Loucy (cell line): Measurements from ENCODE around the gene BTBD18.

Experiments
- H2AFZ ChIP-seq: fragments of 200-600 bp; sonication (generic); 2 replicates; pipeline ENCODE4 v1.6.0; 2016; ENCODE audit warnings: antibody characterized with exemption, mild to moderate bottlenecking, low read length, moderate library complexity
- H3F3A ChIP-seq: fragments of 200-600 bp; 2 replicates; pipeline ENCODE4 v1.6.0; 2016; ENCODE audit warnings: antibody characterized with exemption, low read depth, mild to moderate bottlenecking
- H3K27me3 ChIP-seq: fragments of 200-600 bp; sonication (generic); 2 replicates; pipeline ENCODE4 v1.6.1; 2014; ENCODE audit warnings: low read length, mild to moderate bottlenecking; ENCODE audit not compliant: insufficient read depth, poor library complexity, severe bottlenecking
- H3K36me3 ChIP-seq: fragments of 200-600 bp; sonication (generic); 2 replicates; pipeline ENCODE4 v1.6.1; 2016; ENCODE audit warnings: low read length; ENCODE audit not compliant: insufficient read depth
- H3K4me1 ChIP-seq: fragments of 200-600 bp; sonication (generic); 2 replicates; pipeline ENCODE4 v1.5.1; 2014; ENCODE audit warnings: low read length, mild to moderate bottlenecking; ENCODE audit not compliant: insufficient read depth, poor library complexity, severe bottlenecking
- H3K4me2 ChIP-seq: fragments of 200-600 bp; sonication (generic); 2 replicates; pipeline ENCODE4 v1.6.0; 2014; ENCODE audit warnings: antibody characterized with exemption, low read length, low read depth, mild to moderate bottlenecking; ENCODE audit not compliant: poor library complexity, severe bottlenecking
- H3K4me3 ChIP-seq: fragments of 200-600 bp; sonication (generic); 2 replicates; pipeline ENCODE4 v1.5.1; 2014; ENCODE audit warnings: low read length, mild to moderate bottlenecking, mixed read lengths; ENCODE audit not compliant: poor library complexity, severe bottlenecking
- H3K79me2 ChIP-seq: fragments of 200-600 bp; sonication (generic); 2 replicates; pipeline ENCODE4 v1.6.1; 2014; ENCODE audit warnings: low read length; ENCODE audit not compliant: insufficient read depth
- H3K9ac ChIP-seq: fragments of 200-600 bp; sonication (generic); 2 replicates; pipeline ENCODE4 v1.6.0; 2014; ENCODE audit warnings: mild to moderate bottlenecking, low read depth, low read length, moderate library complexity; ENCODE audit not compliant: poor library complexity, severe bottlenecking
- H3K9me2 ChIP-seq: fragments of 200-600 bp; sonication (generic); replicated peaks from 2 replicates; pipeline ENCODE4 v1.6.1; 2016; ENCODE audit warnings: low read depth, low read length, mixed read lengths
- H3K9me3 ChIP-seq: fragments of 200-600 bp; sonication (generic); 2 replicates; pipeline ENCODE4 v1.6.1; 2014; ENCODE audit warnings: mild to moderate bottlenecking, antibody characterized with exemption, low read length, low read depth; ENCODE audit not compliant: insufficient read depth
- H4K20me1 ChIP-seq: fragments of 200-600 bp; sonication (generic); 2 replicates; pipeline ENCODE4 v1.6.0; 2014; ENCODE audit warnings: antibody characterized with exemption, low read length, mild to moderate bottlenecking; ENCODE audit not compliant: insufficient read depth, poor library complexity, severe bottlenecking
- EZH2phosphoT487 ChIP-seq: fragments of 200-600 bp; IDR thresholded peaks from 2 replicates; pipeline ENCODE4 v1.6.1; 2018; ENCODE audit warnings: antibody characterized with exemption, mild to moderate bottlenecking, moderate library complexity, borderline replicate concordance
- TF ChIP-seq, protein P1 (sequence below): fragments of 200-600 bp; sonication (generic); conservative IDR thresholded peaks from 2 replicates; pipeline ENCODE4 v1.5.1; 2014; ENCODE audit warnings: mild to moderate bottlenecking, antibody characterized with exemption, low read length

Gene BTBD18

GRCh38 chr11:57751676-57752253 lies at the start of gene BTBD18:
TSS of gene BTBD18 (minus strand) at chr11:57751819. CDS start at chr11:57751188, 631 bp downstream.
- Histone ChIP-seq H3K4me3 (no peak within 1 kb of the TSS), H3K79me2 (no peaks in the 10 kb centered on the region), H3K4me1 (no peaks in the 10 kb centered on the region), H3K9me2 (no peaks in the 10 kb centered on the region), H3K9me3 (no peaks in the 10 kb centered on the region), H3K27me3 (no peaks in the 10 kb centered on the region), H3K4me2 (no peak within 1 kb of the TSS), H3K9ac (no peak within 1 kb of the TSS), H3F3A (no peaks in the 10 kb centered on the region), H2AFZ (no peak within 1 kb of the TSS), H3K36me3 (no peaks in the 10 kb centered on the region), H4K20me1 (no peaks in the 10 kb centered on the region)
- TF ChIP-seq EZH2phosphoT487: no peak
- TF ChIP-seq, protein P1, sequence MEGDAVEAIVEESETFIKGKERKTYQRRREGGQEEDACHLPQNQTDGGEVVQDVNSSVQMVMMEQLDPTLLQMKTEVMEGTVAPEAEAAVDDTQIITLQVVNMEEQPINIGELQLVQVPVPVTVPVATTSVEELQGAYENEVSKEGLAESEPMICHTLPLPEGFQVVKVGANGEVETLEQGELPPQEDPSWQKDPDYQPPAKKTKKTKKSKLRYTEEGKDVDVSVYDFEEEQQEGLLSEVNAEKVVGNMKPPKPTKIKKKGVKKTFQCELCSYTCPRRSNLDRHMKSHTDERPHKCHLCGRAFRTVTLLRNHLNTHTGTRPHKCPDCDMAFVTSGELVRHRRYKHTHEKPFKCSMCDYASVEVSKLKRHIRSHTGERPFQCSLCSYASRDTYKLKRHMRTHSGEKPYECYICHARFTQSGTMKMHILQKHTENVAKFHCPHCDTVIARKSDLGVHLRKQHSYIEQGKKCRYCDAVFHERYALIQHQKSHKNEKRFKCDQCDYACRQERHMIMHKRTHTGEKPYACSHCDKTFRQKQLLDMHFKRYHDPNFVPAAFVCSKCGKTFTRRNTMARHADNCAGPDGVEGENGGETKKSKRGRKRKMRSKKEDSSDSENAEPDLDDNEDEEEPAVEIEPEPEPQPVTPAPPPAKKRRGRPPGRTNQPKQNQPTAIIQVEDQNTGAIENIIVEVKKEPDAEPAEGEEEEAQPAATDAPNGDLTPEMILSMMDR: peak; percentile 70

- Histone ChIP-seq H3K27me3 (no peaks in the 10 kb centered on the region), H3K9me2 (no peaks in the 10 kb centered on the region), H3K4me3 (peak overlapping the region; percentile 64), H3F3A (no peaks in the 10 kb centered on the region), H3K4me1 (peaks cover 35% of the 10 kb centered on the region), H4K20me1 (no peaks in the 10 kb centered on the region), H2AFZ (peak overlapping the region; percentile 28; the same call in 1 of the 2 replicates), H3K36me3 (peaks cover 32% of the 10 kb centered on the region; the same call in 1 of the 2 replicates), H3K79me2 (no peaks in the 10 kb centered on the region), H3K9me3 (no peaks in the 10 kb centered on the region), H3K4me2 (peak overlapping the region; percentile 74), H3K9ac (peak overlapping the region; percentile 34)
- TF ChIP-seq, protein P1: no peak
- TF ChIP-seq EZH2phosphoT487: no peak
Observed at GRCh38 chr11:57801183-57801485, 49.5 kb upstream of the BTBD18 start.

GRCh38 chr11:57800444-57801182 lies 49.0 kb upstream of the BTBD18 start:
- H3K79me2 ChIP-seq: no peaks in the 10 kb centered on the region
- H3K9me2 ChIP-seq: no peaks in the 10 kb centered on the region
- H3K4me2 ChIP-seq: peak overlapping the region; percentile 74
- no peaks in the 10 kb centered on the region for H3K27me3 ChIP-seq
- peak overlapping the region; percentile 34 for H3K9ac ChIP-seq
- peaks cover 27% of the 10 kb centered on the region; the same call in 1 of the 2 replicates for H3K36me3 ChIP-seq
- no peaks in the 10 kb centered on the region for H3K9me3 ChIP-seq
- peaks cover 36% of the 10 kb centered on the region for H3K4me1 ChIP-seq
- no peak for TF ChIP-seq EZH2phosphoT487
- TF ChIP-seq, protein P1: peak; percentile 96
- no peaks in the 10 kb centered on the region for H3F3A ChIP-seq
- peak overlapping the region; percentile 64 for H3K4me3 ChIP-seq
- H2AFZ ChIP-seq: peak overlapping the region; percentile 28
- no peaks in the 10 kb centered on the region for H4K20me1 ChIP-seq
